Thyroid gland (tissue), 4 donors: ENCODE data around the gene SGF29. TPM values are rescaled to one million over a fixed set of nuclear protein-coding genes. Genes with fewer than 3 reads are reported as not detected.

Experiments
- DNase-seq, 2 donors: peaks; one replicate each; pipeline ENCODE4 v3.0.0-alpha.2; 2019
- H3K27ac ChIP-seq, 3 donors: fragments of 200-600 bp; sonication (generic); 1 replicate in 2 of 3; 2 replicates in 1 of 3; pipeline ENCODE4 v1.5.1; 2016 to 2019; ENCODE audit warnings: mild to moderate bottlenecking in 1 of 3, moderate library complexity in 1 of 3
- H3K27me3 ChIP-seq: fragments of 200-600 bp; sonication (generic); one replicate; pipeline ENCODE4 v1.5.1; 2019
- H3K36me3 ChIP-seq, 2 donors: fragments of 200-600 bp; sonication (generic); one replicate each; pipeline ENCODE4 v1.5.1; 2016 to 2019
- H3K4me1 ChIP-seq, 2 donors: fragments of 200-600 bp; sonication (generic); one replicate each; pipeline ENCODE4 v1.5.1; 2017 to 2019
- H3K4me3 ChIP-seq, 3 donors: fragments of 200-600 bp; sonication (generic); replicated peaks in 1 of 3; 1 replicate in 2 of 3; 2 replicates in 1 of 3; pipeline ENCODE4 v1.5.1; 2016; ENCODE audit warnings: mild to moderate bottlenecking in 1 of 3
- H3K9me3 ChIP-seq: fragments of 200-600 bp; sonication (generic); one replicate; pipeline ENCODE4 v1.5.1; 2017
- POLR2A ChIP-seq, 2 donors: fragments of 450-650 bp; IDR thresholded peaks; one replicate each; pipeline ENCODE4 v1.6.1; 2017; ENCODE audit warnings: antibody characterized with exemption in 2 of 2, mild to moderate bottlenecking in 2 of 2, moderate library complexity in 1 of 2
- WGBS, 2 donors: methylation state at CpG; one replicate each; pipeline ENCODE4 v1.1.5; 2017; 5-methylcytosine and 5-hydroxymethylcytosine counted together
- intact Hi-C: fragments of 100-400 bp; cut with DNase I; formaldehyde crosslinking; loops from one replicate; pipeline ENCODE4 v1.15.1; 2023
- total RNA-seq, 4 donors: library from RNA; depleted of rRNA; stranded (reverse); fragments of >200 nt; gene quantifications; one replicate each; pipeline ENCODE4 v1.2.3, GENCODE V29; 2016
- TF ChIP-seq, protein P1 (sequence below), 6 experiments: fragments of 200-600 bp in 3 of 6; fragments of 450-650 bp in 3 of 6; sonication (generic) in 3 of 6; IDR thresholded peaks; one replicate each; pipeline ENCODE4 v1.5.1; 2016 to 2019; ENCODE audit warnings: antibody characterized with exemption in 6 of 6, mild to moderate bottlenecking in 2 of 6, inconsistent platforms in 1 of 6, moderate library complexity in 1 of 6

Gene SGF29
- total RNA-seq, 4 donors from 2014 or later, result 31.8 to 41.9 (median 36.9) TPM

- TF ChIP-seq, protein P1, sequence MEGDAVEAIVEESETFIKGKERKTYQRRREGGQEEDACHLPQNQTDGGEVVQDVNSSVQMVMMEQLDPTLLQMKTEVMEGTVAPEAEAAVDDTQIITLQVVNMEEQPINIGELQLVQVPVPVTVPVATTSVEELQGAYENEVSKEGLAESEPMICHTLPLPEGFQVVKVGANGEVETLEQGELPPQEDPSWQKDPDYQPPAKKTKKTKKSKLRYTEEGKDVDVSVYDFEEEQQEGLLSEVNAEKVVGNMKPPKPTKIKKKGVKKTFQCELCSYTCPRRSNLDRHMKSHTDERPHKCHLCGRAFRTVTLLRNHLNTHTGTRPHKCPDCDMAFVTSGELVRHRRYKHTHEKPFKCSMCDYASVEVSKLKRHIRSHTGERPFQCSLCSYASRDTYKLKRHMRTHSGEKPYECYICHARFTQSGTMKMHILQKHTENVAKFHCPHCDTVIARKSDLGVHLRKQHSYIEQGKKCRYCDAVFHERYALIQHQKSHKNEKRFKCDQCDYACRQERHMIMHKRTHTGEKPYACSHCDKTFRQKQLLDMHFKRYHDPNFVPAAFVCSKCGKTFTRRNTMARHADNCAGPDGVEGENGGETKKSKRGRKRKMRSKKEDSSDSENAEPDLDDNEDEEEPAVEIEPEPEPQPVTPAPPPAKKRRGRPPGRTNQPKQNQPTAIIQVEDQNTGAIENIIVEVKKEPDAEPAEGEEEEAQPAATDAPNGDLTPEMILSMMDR (IDR thresholded peaks at IDR 0.05), result no peak
- TF ChIP-seq POLR2A (IDR thresholded peaks at IDR 0.05), result no peak
- Histone ChIP-seq H3K27me3 (no peaks in the 10 kb centered on the region), H3K4me3 (no peak overlapping the region), H3K9me3 (no peaks in the 10 kb centered on the region), H3K4me1 (peaks cover 4 to 13% of the 10 kb centered on the region in 2 donors), H3K27ac (no peak overlapping the region), H3K36me3 (no peaks in the 10 kb centered on the region)
- intact Hi-C loops, result no loop called here
- WGBS, 2 donors, result 88 to 89% methylated on average over 11 to 21 of the region's 21 CpGs
- DNase-seq, result peak; percentile 38 to 42
These were observed 41.6 kb upstream of the SGF29 start for GRCh38 chr16:28511801-28512789.

GRCh38 chr16:28513484-28514181 lies 40.1 kb upstream of the SGF29 start:
- TF ChIP-seq POLR2A (IDR thresholded peaks at IDR 0.05), result no peak
- TF ChIP-seq, protein P1 (IDR thresholded peaks at IDR 0.05), result no peak
- no peak overlapping the region for H3K4me3 ChIP-seq
- WGBS, 2 donors, result 74 to 83% methylated on average over 10 to 12 of the region's 12 CpGs
- no peaks in the 10 kb centered on the region for H3K4me1 ChIP-seq
- H3K9me3 ChIP-seq, result no peaks in the 10 kb centered on the region
- no peaks in the 10 kb centered on the region for H3K36me3 ChIP-seq
- DNase-seq, result no peak
- intact Hi-C loops, result no loop called here
- H3K27me3 ChIP-seq, result no peaks in the 10 kb centered on the region
- H3K27ac ChIP-seq, result no peak overlapping the region

- Histone ChIP-seq H3K9me3 (no peaks in the 10 kb centered on the region), H3K4me3 (no peak overlapping the region), H3K36me3 (no peaks in the 10 kb centered on the region), H3K27ac (no peak overlapping the region), H3K4me1 (no peaks in the 10 kb centered on the region), H3K27me3 (no peaks in the 10 kb centered on the region)
- intact Hi-C loops, result no loop called here
- TF ChIP-seq POLR2A (IDR thresholded peaks at IDR 0.05), result no peak
- TF ChIP-seq, protein P1 (IDR thresholded peaks at IDR 0.05), result no peak
- 94 to 95% methylated on average over 3 to 7 of the region's 7 CpGs for WGBS, 2 donors
- no peak for DNase-seq
These were observed 39.5 kb upstream of the SGF29 start for GRCh38 chr16:28514246-28514645.

DNA sequence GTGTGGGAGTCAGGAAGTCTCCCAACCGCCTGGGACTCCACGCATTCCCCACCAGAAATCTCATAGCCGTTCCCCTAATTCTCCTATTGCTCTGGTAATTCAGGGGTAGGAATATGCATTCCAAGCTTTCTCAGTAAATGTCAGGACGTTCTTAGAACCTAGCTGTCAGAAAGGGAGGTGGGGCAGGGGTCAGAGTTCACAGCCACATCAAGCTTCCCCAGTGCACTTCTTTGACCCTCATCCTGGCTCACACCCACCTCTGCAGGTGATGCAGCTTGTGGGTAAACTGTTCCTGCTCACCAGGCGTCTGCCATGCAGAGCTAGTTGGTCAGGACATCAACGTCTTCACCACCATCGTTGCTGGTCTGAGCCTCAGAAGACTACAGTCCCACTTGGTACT lies 33.0 kb upstream of the SGF29 start:
- WGBS, 2 donors, result 81 to 91% methylated on average over 7 of the region's 7 CpGs
- no peaks in the 10 kb centered on the region for H3K27me3 ChIP-seq
- no peaks in the 10 kb centered on the region for H3K36me3 ChIP-seq
- no peak overlapping the region for H3K4me3 ChIP-seq
- TF ChIP-seq POLR2A (IDR thresholded peaks at IDR 0.05), result no peak
- TF ChIP-seq, protein P1 (IDR thresholded peaks at IDR 0.05), result no peak
- DNase-seq, result no peak
- peaks cover 23 to 44% of the 10 kb centered on the region in 2 donors for H3K4me1 ChIP-seq
- intact Hi-C loops, result no loop called here
- no peaks in the 10 kb centered on the region for H3K9me3 ChIP-seq
- H3K27ac ChIP-seq, result no peak overlapping the region
